Kidney (tissue), 14 donors: ENCODE data around the gene FBXW12. TPM values are rescaled to one million over a fixed set of nuclear protein-coding genes. Genes with fewer than 3 reads are reported as not detected.

Experiments used
- DNase-seq, 5 donors: peaks; one replicate each; pipeline ENCODE4 v3.0.0-alpha.2; 2013 to 2020
- FAIRE-seq: peaks from 2 replicates; lab custom pipeline; 2012; peaks lifted over from hg19 to GRCh38; lab: Jason Lieb, UNC
- H3K27ac ChIP-seq, 2 donors: one replicate each; pipeline ENCODE4 v1.7.0; 2013; ENCODE audit warnings: low read depth in 2 of 2, low read length in 2 of 2, inconsistent platforms in 1 of 2
- H3K27me3 ChIP-seq: one replicate; pipeline ENCODE4 v1.7.1; 2013; ENCODE audit warnings: low read length, inconsistent platforms; ENCODE audit not compliant: control insufficient read depth, insufficient read depth
- H3K36me3 ChIP-seq, 3 donors: one replicate each; pipeline versions ENCODE4 v1.7.0 to v1.7.1; 2013; ENCODE audit warnings: low read length in 3 of 3, control low read depth in 1 of 3, inconsistent platforms in 1 of 3; ENCODE audit not compliant: insufficient read depth in 3 of 3, control insufficient read depth in 2 of 3
- H3K4me1 ChIP-seq, 3 donors: one replicate each; pipeline versions ENCODE4 v1.7.0 to v1.7.1; 2013; ENCODE audit warnings: low read length in 3 of 3, inconsistent platforms in 1 of 3, low read depth in 1 of 3; ENCODE audit not compliant: control insufficient read depth in 2 of 3, insufficient read depth in 2 of 3
- H3K4me3 ChIP-seq, 3 donors: one replicate each; pipeline versions ENCODE4 v1.7.0 to v1.8.1; 2013; ENCODE audit warnings: low read length in 3 of 3, control low read depth in 1 of 3, inconsistent platforms in 1 of 3
- H3K9ac ChIP-seq, 3 donors: one replicate each; pipeline versions ENCODE4 v1.7.0 to v1.7.1; 2013; ENCODE audit warnings: low read length in 3 of 3, control low read depth in 1 of 3, inconsistent platforms in 1 of 3
- H3K9me3 ChIP-seq, 3 donors: one replicate each; pipeline versions ENCODE4 v1.7.0 to v1.7.1; 2013; ENCODE audit warnings: low read length in 3 of 3, control low read depth in 1 of 3, inconsistent platforms in 1 of 3; ENCODE audit not compliant: control insufficient read depth in 2 of 3, insufficient read depth in 1 of 3
- intact Hi-C: fragments of 100-400 bp; cut with DNase I; formaldehyde crosslinking; loops from one replicate; pipeline ENCODE4 v1.11.1; 2022
- polyA plus RNA-seq: library from polyadenylated mRNA; stranded (reverse); fragments of 350-450 nt; fragmentation: Illumina TruSeq; extraction: RNeasy Lipid Tissue Mini Kit (QIAGEN cat#74804); gene quantifications from one replicate; pipeline ENCODE4 v1.2.3, GENCODE V29; 2014; ENCODE audit warnings: low read depth, low replicate concordance; ENCODE audit not compliant: insufficient read depth
- total RNA-seq: library from RNA; stranded (reverse); fragmentation: NEBNext Ultra II Directional; extraction: Animal tissue kit (Norgen Biotek cat#: 25700); gene quantifications from one replicate; pipeline ENCODE4 v1.2.1, GENCODE V29; 2021
- TF ChIP-seq, protein P1 (sequence below): IDR thresholded peaks from 3 replicates; pipeline ENCODE4 v1.5.1; 2012; ENCODE audit warnings: mild to moderate bottlenecking, moderate library complexity, borderline replicate concordance; ENCODE audit not compliant: insufficient read depth; ENCODE audit errors: extremely low read depth
- donor health status: control.
- donor health status: control.
- donor health status: control.
- donor health status: control.
- donor health status: control.
- donor health status: DM: yes; HTN: yes; CAD: no.
- donor health status: Normal renal cell carcinoma (clear cell type).

The FBXW12 gene
- total and polyA plus RNA-seq, 2 donors from 2014 or later = not detected

- TF ChIP-seq, protein P1, sequence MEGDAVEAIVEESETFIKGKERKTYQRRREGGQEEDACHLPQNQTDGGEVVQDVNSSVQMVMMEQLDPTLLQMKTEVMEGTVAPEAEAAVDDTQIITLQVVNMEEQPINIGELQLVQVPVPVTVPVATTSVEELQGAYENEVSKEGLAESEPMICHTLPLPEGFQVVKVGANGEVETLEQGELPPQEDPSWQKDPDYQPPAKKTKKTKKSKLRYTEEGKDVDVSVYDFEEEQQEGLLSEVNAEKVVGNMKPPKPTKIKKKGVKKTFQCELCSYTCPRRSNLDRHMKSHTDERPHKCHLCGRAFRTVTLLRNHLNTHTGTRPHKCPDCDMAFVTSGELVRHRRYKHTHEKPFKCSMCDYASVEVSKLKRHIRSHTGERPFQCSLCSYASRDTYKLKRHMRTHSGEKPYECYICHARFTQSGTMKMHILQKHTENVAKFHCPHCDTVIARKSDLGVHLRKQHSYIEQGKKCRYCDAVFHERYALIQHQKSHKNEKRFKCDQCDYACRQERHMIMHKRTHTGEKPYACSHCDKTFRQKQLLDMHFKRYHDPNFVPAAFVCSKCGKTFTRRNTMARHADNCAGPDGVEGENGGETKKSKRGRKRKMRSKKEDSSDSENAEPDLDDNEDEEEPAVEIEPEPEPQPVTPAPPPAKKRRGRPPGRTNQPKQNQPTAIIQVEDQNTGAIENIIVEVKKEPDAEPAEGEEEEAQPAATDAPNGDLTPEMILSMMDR = no peak
- Histone ChIP-seq H3K27me3 (no peaks in the 10 kb centered on the region), H3K36me3 (peaks cover 0 to 49% (median 48%) of the 10 kb centered on the region in 3 donors), H3K9ac (no peak overlapping the region), H3K9me3 (no peaks in the 10 kb centered on the region), H3K27ac (no peak overlapping the region), H3K4me1 (peaks cover 0 to 3% (median 0%) of the 10 kb centered on the region in 3 donors), H3K4me3 (no peak overlapping the region)
- no peak for FAIRE-seq
- intact Hi-C loops = no loop called here
- peak in 3 of 5 donors; percentile 6 to 37 (median 26) for DNase-seq
These were observed 34.7 kb downstream of the FBXW12 start for GRCh38 chr3:48406443-48407431.

GRCh38 chr3:48407542-48408099 lies 35.6 kb downstream of the FBXW12 start:
- Histone ChIP-seq H3K27ac (no peak overlapping the region), H3K4me3 (no peak overlapping the region), H3K27me3 (no peaks in the 10 kb centered on the region), H3K36me3 (peaks cover 0 to 55% (median 54%) of the 10 kb centered on the region in 3 donors), H3K9me3 (no peaks in the 10 kb centered on the region), H3K4me1 (no peaks in the 10 kb centered on the region), H3K9ac (no peak overlapping the region)
- peak in 1 of 5 donors; percentile 6 for DNase-seq
- FAIRE-seq = no peak
- TF ChIP-seq, protein P1 = no peak
- intact Hi-C loops = no loop called here

- no peak for FAIRE-seq
- DNase-seq = peak in 2 of 5 donors; percentile 7 to 28
- no peak overlapping the region for H3K27ac ChIP-seq
- no peaks in the 10 kb centered on the region for H3K4me1 ChIP-seq
- peaks cover 0 to 65% (median 61%) of the 10 kb centered on the region in 3 donors for H3K36me3 ChIP-seq
- intact Hi-C loops = no loop called here
- no peaks in the 10 kb centered on the region for H3K9me3 ChIP-seq
- H3K9ac ChIP-seq = no peak overlapping the region
- H3K4me3 ChIP-seq = no peak overlapping the region
- TF ChIP-seq, protein P1 = no peak
- no peaks in the 10 kb centered on the region for H3K27me3 ChIP-seq
These were observed 36.8 kb downstream of the FBXW12 start for GRCh38 chr3:48408823-48409281.
